Activated CD4-positive, alpha-beta T cell treated with anti-CD3 and anti-CD28 coated beads, Interleukin-2, amount 10 ng/mL, durations not matched to agents 24 days and 14 days (primary cell): Measurements from ENCODE around the gene CENPP. TPM values are rescaled to one million over a fixed set of nuclear protein-coding genes. Genes with fewer than 3 reads are reported as not detected.

Source experiments
- DNase-seq: peaks from one replicate; pipeline ENCODE4 v3.0.0; 2022
- H3K27ac Mint-ChIP-seq: one replicate; pipeline ENCODE4 v1.8.0; 2022; ENCODE audit warnings: mild to moderate bottlenecking, mixed read lengths
- H3K27me3 Mint-ChIP-seq: one replicate; pipeline ENCODE4 v1.8.0; 2022; ENCODE audit warnings: mixed read lengths
- H3K36me3 Mint-ChIP-seq: one replicate; pipeline ENCODE4 v1.8.0; 2022; ENCODE audit warnings: low read depth, mild to moderate bottlenecking, mixed read lengths
- H3K4me1 Mint-ChIP-seq: one replicate; pipeline ENCODE4 v1.8.0; 2021; ENCODE audit warnings: mixed read lengths
- H3K4me3 Mint-ChIP-seq: one replicate; pipeline ENCODE4 v1.8.0; 2022; ENCODE audit warnings: mild to moderate bottlenecking, moderate library complexity, mixed read lengths
- H3K9me3 Mint-ChIP-seq: one replicate; pipeline ENCODE4 v1.8.0; 2021; ENCODE audit warnings: mixed read lengths
- intact Hi-C: fragments of 100-400 bp; cut with micrococcal nuclease; formaldehyde crosslinking; loops from one replicate; pipeline ENCODE4 v1.15.1; 2023
- total RNA-seq: library from RNA; stranded (reverse); gene quantifications from 2 replicates; pipeline ENCODE4 v1.2.3, GENCODE V29; 2022

Gene CENPP
- total RNA-seq, 1 donor from 2014 or later: 27.5 TPM

DNA sequence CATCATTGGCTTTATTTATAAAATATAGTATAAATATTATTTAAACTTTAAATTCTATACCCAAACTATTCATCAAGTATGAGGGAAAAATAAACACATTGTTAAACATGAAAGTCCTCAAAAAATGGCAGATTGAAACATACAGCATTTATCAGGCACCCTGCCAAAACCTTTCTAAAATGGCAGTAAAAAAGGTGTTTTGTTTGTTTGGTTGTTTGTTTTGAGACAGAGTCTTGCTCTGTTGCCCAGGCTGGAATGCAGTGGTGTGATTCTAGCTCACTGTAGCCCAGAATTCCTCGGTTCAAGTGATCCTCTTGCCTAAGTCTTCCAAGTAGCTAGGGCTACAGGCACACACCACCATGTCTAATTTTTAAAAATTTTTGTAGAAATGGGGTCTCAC is 270.2 kb downstream of the CENPP start:
- DNase-seq: no peak
- Mint-ChIP-seq H3K27me3 (no peaks in the 10 kb centered on the region), H3K36me3 (no peaks in the 10 kb centered on the region), H3K9me3 (no peaks in the 10 kb centered on the region), H3K4me1 (no peaks in the 10 kb centered on the region), H3K27ac (no peak overlapping the region), H3K4me3 (no peak overlapping the region)
- intact Hi-C loops: no loop called here

DNA sequence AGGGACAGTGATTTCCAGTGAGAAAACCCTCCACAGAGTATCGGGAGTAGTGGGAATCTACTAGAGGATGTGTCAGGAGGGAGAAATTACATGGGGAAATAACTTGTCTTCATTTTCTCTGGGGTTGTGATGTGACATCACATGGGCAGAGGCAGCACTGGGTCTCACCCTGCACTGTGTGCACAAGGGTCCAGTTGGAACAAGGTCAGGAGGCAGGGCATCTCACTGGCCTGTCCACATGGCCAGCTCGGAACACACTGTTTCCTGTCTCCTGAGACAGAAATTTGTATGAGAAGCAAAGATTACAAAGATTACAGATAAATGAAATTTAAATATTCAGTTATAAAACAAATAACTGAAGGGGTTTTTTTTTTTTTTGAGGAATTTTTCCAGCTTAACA is 272.6 kb downstream of the CENPP start:
- H3K27ac Mint-ChIP-seq: no peak overlapping the region
- intact Hi-C loops: no loop called here

DNA sequence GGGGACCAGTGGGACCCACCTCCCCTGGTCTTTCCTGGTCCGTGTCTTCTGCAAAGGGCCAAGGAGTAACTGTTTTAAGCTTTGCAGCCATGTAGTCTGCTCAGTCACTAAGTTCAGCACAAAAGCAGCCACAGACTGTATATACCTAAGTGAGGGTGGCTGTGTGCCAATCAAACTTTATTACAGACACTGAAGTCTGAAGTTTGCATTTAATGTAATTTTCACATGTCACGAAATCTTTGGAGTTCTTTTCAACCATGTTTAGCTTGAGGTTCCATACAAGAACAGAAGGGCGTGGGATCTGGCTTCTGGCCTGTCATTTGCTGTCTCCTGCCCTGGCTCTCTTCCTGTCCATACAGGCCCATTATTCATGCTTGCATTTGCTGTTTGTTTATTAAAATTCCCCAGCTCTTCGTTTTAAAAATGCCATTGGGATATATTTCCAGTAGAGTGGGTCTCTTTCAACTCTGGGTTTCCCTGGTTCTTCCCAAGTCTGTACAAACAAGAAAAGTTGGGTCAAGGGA is 274.2 kb downstream of the CENPP start:
- Mint-ChIP-seq H3K9me3 (peaks cover 11% of the 10 kb centered on the region), H3K36me3 (no peaks in the 10 kb centered on the region), H3K4me1 (no peaks in the 10 kb centered on the region), H3K27me3 (no peaks in the 10 kb centered on the region), H3K4me3 (no peak overlapping the region), H3K27ac (no peak overlapping the region)
- intact Hi-C loops: no loop called here
- DNase-seq: no peak

More for the DNA sequence above, 272.6 kb downstream of the CENPP start:
- Mint-ChIP-seq H3K9me3 (peaks cover under 1% of the 10 kb centered on the region), H3K4me3 (no peak overlapping the region), H3K36me3 (no peaks in the 10 kb centered on the region), H3K4me1 (no peaks in the 10 kb centered on the region), H3K27me3 (no peaks in the 10 kb centered on the region)
- no peak for DNase-seq

DNA sequence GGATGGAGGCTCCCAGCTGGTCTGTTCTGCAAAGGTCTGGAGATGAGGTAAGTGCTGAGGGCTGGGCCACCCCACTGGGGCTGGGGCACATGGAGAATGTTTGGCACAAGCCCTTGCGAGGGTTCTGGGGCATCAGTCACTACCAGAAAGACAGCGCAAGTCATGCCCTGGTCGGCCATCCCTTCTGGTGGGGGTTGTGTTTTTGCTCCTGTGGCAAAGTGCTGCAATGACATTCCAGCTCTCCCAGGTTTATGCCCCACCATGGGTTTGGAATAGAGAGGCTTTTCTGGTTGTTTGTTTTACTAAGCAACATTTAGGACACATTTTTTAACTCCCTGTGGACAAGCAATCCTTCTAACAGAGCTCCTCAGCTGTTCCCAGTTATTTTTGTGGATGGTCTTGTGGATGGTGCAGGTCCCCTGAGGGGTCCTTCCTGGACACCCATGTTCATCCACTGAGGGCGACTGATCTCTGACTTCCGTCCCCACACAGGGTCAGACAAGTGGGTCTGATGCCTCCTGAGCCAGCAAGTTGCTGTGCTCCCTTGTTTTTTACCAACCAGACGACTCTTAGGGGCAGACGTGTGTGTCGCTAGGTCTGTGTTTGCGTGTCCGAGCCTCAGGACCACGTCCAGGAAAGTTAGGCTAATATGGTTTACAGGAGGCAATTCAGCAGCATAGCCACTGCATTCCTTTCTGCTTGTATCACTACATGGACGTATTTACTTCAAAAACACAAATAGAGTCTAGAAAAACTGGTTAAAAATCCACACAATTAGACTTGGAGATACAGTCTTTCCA is 274.9 kb downstream of the CENPP start:
- intact Hi-C loops: no loop called here
- no peak overlapping the region for H3K27ac Mint-ChIP-seq
- H3K27me3 Mint-ChIP-seq: no peaks in the 10 kb centered on the region
- H3K9me3 Mint-ChIP-seq: peaks cover 16% of the 10 kb centered on the region
- DNase-seq: no peak
- no peak overlapping the region for H3K4me3 Mint-ChIP-seq
- no peaks in the 10 kb centered on the region for H3K4me1 Mint-ChIP-seq
- H3K36me3 Mint-ChIP-seq: peaks cover 3% of the 10 kb centered on the region

DNA sequence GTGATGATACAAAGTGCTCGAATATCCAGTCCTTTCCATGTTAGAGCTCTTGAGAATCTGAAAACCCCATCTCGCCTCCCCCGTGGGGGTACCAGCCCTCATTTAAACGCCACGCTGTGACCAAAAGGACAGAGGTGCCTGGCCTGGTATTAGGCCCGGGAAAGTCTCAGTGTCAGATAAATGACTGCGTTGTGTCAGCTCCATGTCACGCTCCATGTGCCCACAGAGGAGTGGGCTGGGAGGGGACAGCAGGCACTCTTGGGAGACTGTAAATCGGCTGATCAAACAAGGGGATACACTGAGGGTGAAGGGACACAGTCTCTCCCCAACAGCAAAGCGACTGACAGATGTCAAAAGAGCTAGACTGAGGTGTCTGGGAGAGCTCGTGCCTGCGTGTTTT is 275.7 kb downstream of the CENPP start:
- no peak for DNase-seq
- Mint-ChIP-seq H3K4me3 (no peak overlapping the region), H3K27me3 (no peaks in the 10 kb centered on the region), H3K27ac (no peak overlapping the region), H3K9me3 (peaks cover 16% of the 10 kb centered on the region), H3K36me3 (peaks cover 4% of the 10 kb centered on the region), H3K4me1 (no peaks in the 10 kb centered on the region)
- intact Hi-C loops: no loop called here

DNA sequence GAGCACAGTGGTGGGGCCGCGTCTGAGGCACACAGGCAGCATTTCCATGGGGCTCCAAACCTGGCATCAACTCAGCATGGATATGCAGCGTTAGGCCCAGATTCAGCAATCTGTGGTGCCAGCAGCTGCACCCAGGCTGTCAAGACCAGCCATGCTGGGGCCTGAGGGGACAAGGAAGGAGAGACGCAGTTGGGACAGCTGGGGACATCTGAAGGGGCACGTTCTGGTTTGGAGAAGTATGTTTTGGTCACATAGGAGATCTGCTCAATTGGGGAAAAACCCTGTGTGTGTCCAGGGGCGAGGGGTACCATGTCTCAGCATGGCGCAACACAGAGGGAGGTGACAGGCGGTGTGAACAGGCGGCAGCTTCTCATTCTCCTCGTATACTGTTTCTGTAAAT is 276.7 kb downstream of the CENPP start:
- Mint-ChIP-seq H3K9me3 (peaks cover 16% of the 10 kb centered on the region), H3K4me3 (no peak overlapping the region), H3K27me3 (no peaks in the 10 kb centered on the region), H3K36me3 (peaks cover 4% of the 10 kb centered on the region), H3K27ac (no peak overlapping the region), H3K4me1 (no peaks in the 10 kb centered on the region)
- no peak for DNase-seq
- intact Hi-C loops: no loop called here

DNA sequence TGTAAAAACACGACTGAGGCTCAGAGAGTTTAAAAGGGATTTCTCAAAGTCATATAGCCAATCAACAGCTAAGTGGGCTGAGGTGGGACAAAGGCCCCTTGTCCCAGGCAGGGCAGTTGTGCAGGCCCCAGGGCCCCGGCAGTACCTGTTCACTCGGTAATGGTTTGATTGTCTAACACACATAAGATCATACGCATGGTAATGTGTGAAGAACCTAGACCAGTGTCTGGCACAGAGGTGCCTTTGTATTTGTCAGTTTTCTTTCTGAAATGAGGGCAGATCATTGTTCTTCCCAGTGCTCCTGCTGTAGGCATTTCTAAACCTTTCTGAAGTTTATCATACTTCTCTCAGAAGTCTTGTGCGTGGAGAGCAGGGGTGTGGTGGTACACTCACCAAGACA is 277.3 kb downstream of the CENPP start:
- Mint-ChIP-seq H3K27ac (no peak overlapping the region), H3K4me1 (no peaks in the 10 kb centered on the region), H3K9me3 (peaks cover 16% of the 10 kb centered on the region), H3K27me3 (no peaks in the 10 kb centered on the region), H3K4me3 (no peak overlapping the region), H3K36me3 (peaks cover 4% of the 10 kb centered on the region)
- no peak for DNase-seq
- intact Hi-C loops: no loop called here

DNA sequence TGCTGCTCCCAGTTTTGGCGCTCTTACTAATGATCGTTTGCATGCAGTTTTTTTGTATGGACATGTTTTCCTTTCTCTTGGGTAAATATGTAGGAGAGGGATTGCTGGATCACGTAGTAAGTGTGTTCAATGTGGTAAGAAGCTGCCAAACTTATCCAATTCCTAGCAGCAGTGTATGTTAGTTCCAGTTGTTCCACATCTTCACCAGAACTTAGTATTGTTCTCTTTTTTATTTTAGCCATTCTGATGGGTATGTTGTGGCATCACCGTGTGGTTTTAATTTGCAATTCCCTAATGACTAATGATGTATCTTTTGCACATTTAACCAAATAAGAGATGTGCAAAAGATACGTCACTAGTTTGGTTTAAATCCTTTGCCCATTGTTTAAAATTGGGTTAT is 278.2 kb downstream of the CENPP start:
- Mint-ChIP-seq H3K9me3 (peaks cover 16% of the 10 kb centered on the region), H3K4me3 (no peak overlapping the region), H3K27me3 (no peaks in the 10 kb centered on the region), H3K27ac (no peak overlapping the region), H3K36me3 (peaks cover 4% of the 10 kb centered on the region), H3K4me1 (no peaks in the 10 kb centered on the region)
- intact Hi-C loops: no loop called here
- no peak for DNase-seq

DNA sequence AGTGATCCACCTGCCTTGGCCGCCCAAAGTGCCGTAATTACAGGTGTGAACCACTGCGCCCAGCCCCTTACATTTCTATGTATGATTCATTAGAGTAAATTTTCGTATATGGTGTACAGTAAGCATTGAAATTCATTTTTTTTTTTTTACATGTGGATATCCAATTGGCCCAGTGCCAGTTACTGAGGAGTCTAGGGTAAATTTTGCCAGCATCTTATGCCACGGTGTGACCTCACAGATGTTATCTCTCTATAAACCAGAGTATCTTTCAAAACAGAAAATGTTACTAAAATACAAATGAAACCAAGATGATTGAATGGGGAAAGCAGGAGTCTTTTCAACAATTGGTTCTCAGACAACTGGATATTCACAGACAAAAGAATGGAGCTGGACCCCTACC is 279.5 kb downstream of the CENPP start:
- no peak for DNase-seq
- H3K27ac Mint-ChIP-seq: no peak overlapping the region
- intact Hi-C loops: no loop called here
- peaks cover 16% of the 10 kb centered on the region for H3K9me3 Mint-ChIP-seq
- no peak overlapping the region for H3K4me3 Mint-ChIP-seq
- no peaks in the 10 kb centered on the region for H3K4me1 Mint-ChIP-seq
- H3K27me3 Mint-ChIP-seq: no peaks in the 10 kb centered on the region
- H3K36me3 Mint-ChIP-seq: peaks cover 4% of the 10 kb centered on the region

DNA sequence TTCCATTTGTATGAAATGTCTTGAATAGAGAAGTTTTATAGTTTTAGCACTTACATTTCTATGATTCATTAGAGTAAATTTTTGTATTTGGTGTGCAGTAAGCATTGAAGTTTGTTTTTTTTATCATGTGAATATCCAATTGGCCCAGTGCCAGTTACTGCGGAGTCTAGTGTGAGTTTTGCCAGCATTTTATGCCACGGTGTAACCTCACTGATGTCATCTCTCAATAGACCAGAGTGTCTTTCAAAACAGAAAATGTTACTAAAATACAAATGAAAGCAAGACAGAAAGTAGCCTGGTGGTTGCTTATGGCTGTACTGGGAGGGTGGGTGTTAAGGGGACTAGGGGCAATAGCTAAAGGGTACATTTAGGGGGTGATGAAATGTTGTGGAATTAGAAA is 281.3 kb downstream of the CENPP start:
- no peak for DNase-seq
- Mint-ChIP-seq H3K27ac (no peak overlapping the region), H3K9me3 (peaks cover 16% of the 10 kb centered on the region), H3K27me3 (no peaks in the 10 kb centered on the region), H3K4me3 (no peak overlapping the region), H3K4me1 (no peaks in the 10 kb centered on the region), H3K36me3 (peaks cover 12% of the 10 kb centered on the region)
- intact Hi-C loops: no loop called here

DNA sequence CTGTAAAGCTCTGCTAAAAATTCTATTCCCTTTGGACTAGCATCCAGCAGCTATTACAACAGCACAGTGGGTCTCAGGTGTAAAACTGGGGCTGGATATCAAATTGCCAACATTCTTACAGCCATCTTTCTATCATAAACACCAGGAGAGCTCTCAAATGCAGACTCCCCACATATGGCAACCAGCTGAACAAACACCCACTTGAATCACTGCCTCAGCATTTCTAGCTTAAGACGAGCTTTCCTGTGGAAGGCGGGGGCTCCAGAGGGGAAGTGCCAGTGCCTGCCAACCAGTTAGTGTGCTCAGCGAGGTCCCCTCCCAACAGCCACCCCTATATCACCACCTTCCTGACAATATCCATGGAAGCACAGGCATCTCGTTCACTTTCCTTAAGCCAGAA is 282.0 kb downstream of the CENPP start:
- Mint-ChIP-seq H3K27ac (no peak overlapping the region), H3K27me3 (no peaks in the 10 kb centered on the region), H3K9me3 (peaks cover 16% of the 10 kb centered on the region), H3K4me1 (no peaks in the 10 kb centered on the region), H3K36me3 (peaks cover 15% of the 10 kb centered on the region), H3K4me3 (no peak overlapping the region)
- intact Hi-C loops: no loop called here
- DNase-seq: peak; percentile 48

DNA sequence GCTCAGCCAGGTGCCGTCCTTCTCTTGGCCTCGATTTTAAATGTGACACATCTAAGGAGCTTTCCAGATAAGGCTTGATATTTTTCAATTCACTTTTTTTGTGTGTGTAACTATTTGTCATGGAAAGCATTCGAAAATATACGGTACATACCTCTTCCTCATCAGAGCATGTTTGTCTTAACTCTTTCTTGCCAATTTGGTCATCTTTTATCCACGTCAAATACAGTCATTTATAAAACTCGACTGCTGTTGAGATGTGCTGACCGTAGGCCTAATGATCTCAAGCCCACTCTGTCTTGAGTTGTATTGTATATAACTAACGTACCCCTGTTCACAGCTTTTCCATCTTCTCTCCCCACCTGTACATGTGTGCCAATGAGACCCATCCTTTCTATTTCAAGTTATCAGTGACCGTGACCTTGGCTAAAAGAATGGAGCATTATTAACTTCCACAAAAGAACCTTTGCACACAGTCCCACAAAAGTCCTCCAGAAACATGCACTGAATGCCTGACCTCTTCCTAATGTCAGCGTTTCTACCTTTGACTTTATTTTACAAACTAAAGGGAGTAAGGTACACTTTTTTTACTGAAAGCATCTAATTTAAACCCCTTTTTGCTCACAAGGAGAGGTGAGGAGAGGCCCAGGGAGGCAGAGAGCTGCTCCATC is 282.6 kb downstream of the CENPP start:
- H3K4me1 Mint-ChIP-seq: no peaks in the 10 kb centered on the region

DNA sequence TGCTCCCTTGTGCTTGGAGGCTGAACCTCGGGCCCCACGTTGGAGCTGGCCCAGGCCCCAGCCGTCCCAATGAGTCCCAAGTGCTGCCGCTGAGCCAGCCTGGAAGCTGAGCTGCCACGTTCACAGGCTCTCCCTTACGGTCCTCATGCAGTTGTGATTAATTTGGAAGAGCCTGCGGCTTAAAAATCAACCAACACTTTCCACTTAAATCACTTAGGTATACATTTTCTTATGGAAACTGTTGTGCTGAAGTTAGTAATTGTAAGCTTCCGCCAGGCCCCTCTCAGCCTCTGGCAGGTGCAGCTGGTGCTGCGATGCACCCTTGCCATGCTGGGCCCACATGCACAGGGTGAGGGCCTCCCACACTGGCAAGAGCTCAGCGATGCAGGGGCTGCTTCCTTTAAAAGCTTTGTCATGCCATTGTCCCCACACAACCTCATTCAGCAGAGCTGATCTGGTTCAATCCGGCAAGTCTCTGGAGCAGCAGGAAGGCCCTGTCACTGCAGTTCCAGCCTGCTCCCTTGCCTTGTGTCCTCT is 283.2 kb downstream of the CENPP start:
- intact Hi-C loops: no loop called here
- Mint-ChIP-seq H3K4me1 (no peaks in the 10 kb centered on the region), H3K4me3 (no peak overlapping the region), H3K36me3 (peaks cover 19% of the 10 kb centered on the region), H3K9me3 (peaks cover 9% of the 10 kb centered on the region), H3K27ac (no peak overlapping the region), H3K27me3 (no peaks in the 10 kb centered on the region)
- no peak for DNase-seq

More for the DNA sequence above, 282.6 kb downstream of the CENPP start:
- no peaks in the 10 kb centered on the region for H3K27me3 Mint-ChIP-seq
- H3K4me3 Mint-ChIP-seq: no peak overlapping the region
- DNase-seq: peak; percentile 30
- peaks cover 15% of the 10 kb centered on the region for H3K9me3 Mint-ChIP-seq
- H3K36me3 Mint-ChIP-seq: peaks cover 15% of the 10 kb centered on the region
- H3K27ac Mint-ChIP-seq: no peak overlapping the region
- intact Hi-C loops: no loop called here
